ENCODE results near the gene POLE2. TPM values are rescaled to one million over a fixed set of nuclear protein-coding genes. Genes with fewer than 3 reads are reported as not detected.

POLE2 gene
- total RNA-seq, 1 experiment from 2014 or later, result 11.5 TPM

GRCh38 chr14:49653508-49653907, 34.5 kb downstream of the POLE2 start:
- Histone ChIP-seq H3F3A (ENCODE audit: insufficient read depth, low read depth) (peaks cover 33% of the 10 kb centered on the region), H3K36me3 (ENCODE audit: low read depth) (no peaks in the 10 kb centered on the region), H2AFZ (no peak overlapping the region), H3K9me2 (ENCODE audit: insufficient read depth) (no peaks in the 10 kb centered on the region), H3K27me3 (ENCODE audit: insufficient read depth, low read depth) (no peaks in the 10 kb centered on the region), H3K27ac (no peak overlapping the region), H4K20me1 (ENCODE audit: insufficient read depth) (0 out of 2 replicates have a peak, but pooled peaks cover 3% of the 10 kb centered on the region), H3K79me2 (ENCODE audit: low read depth) (peaks cover 5% of the 10 kb centered on the region; the same call in 1 of the 2 replicates), H3K9me3 (ENCODE audit: insufficient read depth, low read depth) (no peaks in the 10 kb centered on the region), H3K4me3 (no peak overlapping the region), H3K4me1 (replicated peaks; ENCODE audit: insufficient read depth) (peaks cover 19% of the 10 kb centered on the region), H3K4me2 (no peak overlapping the region)
- CTCF ChIA-PET, result no interaction called here
- intact Hi-C loops (cut with micrococcal nuclease; ENCODE audit: unreplicated experiment), result no loop called here
- TF ChIP-seq EZH2 (IDR thresholded peaks at IDR 0.05; ENCODE audit: low read depth) (no peak), CTCF (conservative IDR thresholded peaks at IDR 0.05) (no peak)
- POLR2A ChIA-PET (ENCODE audit: unreplicated experiment), result no interaction called here
- no TSS peak for BruUV-seq (replicated peaks)
- DNase-seq, result no peak

GRCh38 chr14:49642163-49642562, 45.9 kb downstream of the POLE2 start:
- no peak overlapping the region for H3K4me3 ChIP-seq
- peaks cover 20% of the 10 kb centered on the region; the same call in 1 of the 2 replicates for H3K36me3 ChIP-seq (ENCODE audit: low read depth)
- peaks cover 45% of the 10 kb centered on the region for H4K20me1 ChIP-seq (ENCODE audit: insufficient read depth)
- intact Hi-C loops (cut with micrococcal nuclease; ENCODE audit: unreplicated experiment), result no loop called here
- no peak overlapping the region for H3K4me2 ChIP-seq
- no peak for DNase-seq
- BruUV-seq (replicated peaks), result no TSS peak
- no peak overlapping the region for H2AFZ ChIP-seq
- ChIA-PET CTCF (no interaction called here), POLR2A (ENCODE audit: unreplicated experiment) (no interaction called here)
- no peaks in the 10 kb centered on the region for H3K4me1 ChIP-seq (replicated peaks; ENCODE audit: insufficient read depth)
- peaks cover 68% of the 10 kb centered on the region for H3K79me2 ChIP-seq (ENCODE audit: low read depth)
- H3K27ac ChIP-seq, result 0 out of 2 replicates have a peak overlapping the region, but pooled peaks have one; percentile 12
- no peaks in the 10 kb centered on the region for H3K9me3 ChIP-seq (ENCODE audit: insufficient read depth, low read depth)
- H3K9me2 ChIP-seq (ENCODE audit: insufficient read depth), result no peaks in the 10 kb centered on the region
- H3F3A ChIP-seq (ENCODE audit: insufficient read depth, low read depth), result peaks cover 61% of the 10 kb centered on the region
- TF ChIP-seq CTCF (conservative IDR thresholded peaks at IDR 0.05) (no peak), EZH2 (IDR thresholded peaks at IDR 0.05; ENCODE audit: low read depth) (no peak)
- H3K27me3 ChIP-seq (ENCODE audit: insufficient read depth, low read depth), result no peaks in the 10 kb centered on the region

- TF ChIP-seq CTCF (conservative IDR thresholded peaks at IDR 0.05) (no peak), EZH2 (IDR thresholded peaks at IDR 0.05; ENCODE audit: low read depth) (no peak)
- no peaks in the 10 kb centered on the region for H3K27me3 ChIP-seq (ENCODE audit: insufficient read depth, low read depth)
- DNase-seq, result no peak
- peaks cover 69% of the 10 kb centered on the region for H3K79me2 ChIP-seq (ENCODE audit: low read depth)
- no TSS peak for BruUV-seq (replicated peaks)
- intact Hi-C loops (cut with micrococcal nuclease; ENCODE audit: unreplicated experiment), result no loop called here
- H2AFZ ChIP-seq, result no peak overlapping the region
- no peaks in the 10 kb centered on the region for H3K9me3 ChIP-seq (ENCODE audit: insufficient read depth, low read depth)
- H3K4me3 ChIP-seq, result no peak overlapping the region
- peaks cover 22% of the 10 kb centered on the region for H3K36me3 ChIP-seq (ENCODE audit: low read depth)
- H3F3A ChIP-seq (ENCODE audit: insufficient read depth, low read depth), result peaks cover 56% of the 10 kb centered on the region
- H3K9me2 ChIP-seq (ENCODE audit: insufficient read depth), result no peaks in the 10 kb centered on the region
- no peak overlapping the region for H3K4me2 ChIP-seq
- peaks cover 46% of the 10 kb centered on the region for H4K20me1 ChIP-seq (ENCODE audit: insufficient read depth)
- ChIA-PET CTCF (no interaction called here), POLR2A (ENCODE audit: unreplicated experiment) (no interaction called here)
- 0 out of 2 replicates have a peak overlapping the region, but pooled peaks have one; percentile 12 for H3K27ac ChIP-seq
- H3K4me1 ChIP-seq (replicated peaks; ENCODE audit: insufficient read depth), result peaks cover 3% of the 10 kb centered on the region
Measured at GRCh38 chr14:49641697-49642129, 46.3 kb downstream of the POLE2 start.
